H9 (cell line): ENCODE data around the gene CDC25B. TPM values are rescaled to one million over a fixed set of nuclear protein-coding genes. Genes with fewer than 3 reads are reported as not detected.
A peak's percentile ranks its signal among the peaks of the same experiment; 100 is the strongest.

Experiments used
- DNase-seq: peaks from one replicate; pipeline ENCODE4 v3.0.0-alpha.2; 2017
- H2AFZ ChIP-seq: one replicate; pipeline ENCODE4 v1.6.1; 2013; ENCODE audit warnings: mild to moderate bottlenecking, low read length, control low read depth, moderate library complexity
- H2AK5ac ChIP-seq: 2 replicates; pipeline ENCODE4 v1.6.1; 2013; ENCODE audit warnings: low read length, control low read depth, mixed read lengths; ENCODE audit not compliant: insufficient read length
- H2BK120ac ChIP-seq: one replicate; pipeline ENCODE4 v1.6.1; 2013; ENCODE audit warnings: low read depth, mild to moderate bottlenecking, low read length, control low read depth, inconsistent platforms; ENCODE audit not compliant: poor library complexity, severe bottlenecking
- H2BK12ac ChIP-seq: 2 replicates; pipeline ENCODE4 v1.6.1; 2013; ENCODE audit warnings: low read length, control low read depth, mixed read lengths, low read depth; ENCODE audit not compliant: insufficient read length
- H2BK15ac ChIP-seq: 2 replicates; pipeline ENCODE4 v1.6.1; 2013; ENCODE audit warnings: low read depth, low read length, control low read depth
- H2BK20ac ChIP-seq: one replicate; pipeline ENCODE4 v1.6.1; 2013; ENCODE audit warnings: low read depth, mild to moderate bottlenecking, low read length, control low read depth, inconsistent platforms; ENCODE audit not compliant: poor library complexity, severe bottlenecking
- H2BK5ac ChIP-seq: 2 replicates; pipeline ENCODE4 v1.6.1; 2013; ENCODE audit warnings: low read length, control low read depth, mixed read lengths; ENCODE audit not compliant: insufficient read length
- H3K14ac ChIP-seq: 2 replicates; pipeline ENCODE4 v1.6.1; 2013; ENCODE audit warnings: low read length, control low read depth; ENCODE audit not compliant: insufficient read depth
- H3K18ac ChIP-seq: 2 replicates; pipeline ENCODE4 v1.6.1; 2013; ENCODE audit warnings: low read depth, mild to moderate bottlenecking, mixed read lengths, low read length, control low read depth; ENCODE audit not compliant: insufficient read length
- H3K23ac ChIP-seq: 2 replicates; pipeline ENCODE4 v1.6.1; 2013; ENCODE audit warnings: low read length, control low read depth, mixed read lengths, low read depth; ENCODE audit not compliant: insufficient read length
- H3K23me2 ChIP-seq: 2 replicates; pipeline ENCODE4 v1.6.1; 2013; ENCODE audit warnings: low read depth, mild to moderate bottlenecking, mixed read lengths, low read length, control low read depth; ENCODE audit not compliant: insufficient read length, poor library complexity, severe bottlenecking
- H3K27ac ChIP-seq: 2 replicates; pipeline ENCODE4 v1.5.1; 2013; ENCODE audit warnings: low read length, control low read depth, mixed read lengths, low read depth; ENCODE audit not compliant: insufficient read length
- H3K27me3 ChIP-seq: 2 replicates; pipeline ENCODE4 v1.6.1; 2013; ENCODE audit warnings: low read length, control low read depth, inconsistent platforms; ENCODE audit not compliant: insufficient read depth
- H3K4ac ChIP-seq: 2 replicates; pipeline ENCODE4 v1.6.1; 2013; ENCODE audit warnings: low read depth, mild to moderate bottlenecking, control low read depth, inconsistent platforms, low read length, moderate library complexity
- H3K4me1 ChIP-seq: 2 replicates; pipeline ENCODE4 v1.6.1; 2013; ENCODE audit warnings: low read length, control low read depth, inconsistent platforms; ENCODE audit not compliant: insufficient read depth
- H3K4me2 ChIP-seq: 2 replicates; pipeline ENCODE4 v1.6.1; 2013; ENCODE audit warnings: low read length, control low read depth, mixed read lengths; ENCODE audit not compliant: insufficient read length, insufficient read depth
- H3K56ac ChIP-seq: 2 replicates; pipeline ENCODE4 v1.6.1; 2013; ENCODE audit warnings: low read depth, mild to moderate bottlenecking, mixed read lengths, low read length, control low read depth; ENCODE audit not compliant: insufficient read length
- H3K79me1 ChIP-seq: 2 replicates; pipeline ENCODE4 v1.6.1; 2013; ENCODE audit warnings: low read depth, mild to moderate bottlenecking, moderate library complexity, low read length, control low read depth, inconsistent platforms; ENCODE audit not compliant: insufficient read depth, poor library complexity, severe bottlenecking
- H3K79me2 ChIP-seq: 2 replicates; pipeline ENCODE4 v1.6.1; 2013; ENCODE audit warnings: low read length, control low read depth, inconsistent platforms; ENCODE audit not compliant: insufficient read depth
- H3K9ac ChIP-seq: 2 replicates; pipeline ENCODE4 v1.6.1; 2013; ENCODE audit warnings: low read length, control low read depth, mixed read lengths; ENCODE audit not compliant: insufficient read length; ENCODE audit errors: extremely low read depth
- H3K9me3 ChIP-seq: one replicate; pipeline ENCODE4 v1.6.1; 2013; ENCODE audit warnings: low read depth, low read length, inconsistent platforms; ENCODE audit not compliant: control insufficient read depth
- H3T11ph ChIP-seq: one replicate; pipeline ENCODE4 v1.6.1; 2013; ENCODE audit warnings: mild to moderate bottlenecking, low read length, control low read depth, inconsistent platforms
- H4K20me1 ChIP-seq: one replicate; pipeline ENCODE4 v1.6.1; 2013; ENCODE audit not compliant: control insufficient read depth, insufficient read length, insufficient read depth
- H4K5ac ChIP-seq: 2 replicates; pipeline ENCODE4 v1.6.1; 2013; ENCODE audit warnings: low read depth, mild to moderate bottlenecking, mixed read lengths, low read length, control low read depth; ENCODE audit not compliant: insufficient read length
- H4K8ac ChIP-seq: replicated peaks from 2 replicates; pipeline ENCODE4 v1.6.1; 2013; ENCODE audit warnings: low read length, control low read depth, mixed read lengths, low read depth; ENCODE audit not compliant: insufficient read length
- H4K91ac ChIP-seq: 2 replicates; pipeline ENCODE4 v1.6.1; 2013; ENCODE audit warnings: low read depth, mild to moderate bottlenecking, moderate library complexity, mixed read lengths, low read length, control low read depth; ENCODE audit not compliant: insufficient read length
- H3K27ac Mint-ChIP-seq, 3 experiments: 2 replicates in 2 of 3; 3 replicates in 1 of 3; pipeline ENCODE4 v1.8.0; 2020 to 2021; ENCODE audit warnings: mixed read lengths in 3 of 3, mild to moderate bottlenecking in 1 of 3, moderate library complexity in 1 of 3
- H3K27me3 Mint-ChIP-seq: 2 replicates; pipeline ENCODE4 v1.8.0; 2021; ENCODE audit warnings: low read depth, mild to moderate bottlenecking, moderate library complexity, mixed read lengths
- H3K36me3 Mint-ChIP-seq, 3 experiments: 2 replicates in 2 of 3; 3 replicates in 1 of 3; pipeline ENCODE4 v1.8.0; 2020 to 2021; ENCODE audit warnings: low read depth in 3 of 3, mixed read lengths in 3 of 3; ENCODE audit not compliant: insufficient read depth in 1 of 3
- H3K4me1 Mint-ChIP-seq, 2 experiments: 2 replicates each; pipeline ENCODE4 v1.8.0; 2020; ENCODE audit warnings: mixed read lengths in 2 of 2
- H3K4me3 Mint-ChIP-seq, 2 experiments: 2 replicates in 1 of 2; 3 replicates in 1 of 2; pipeline ENCODE4 v1.8.0; 2020 to 2021; ENCODE audit warnings: mild to moderate bottlenecking in 2 of 2, mixed read lengths in 2 of 2, moderate library complexity in 1 of 2
- H3K9me3 Mint-ChIP-seq, 2 experiments: 2 replicates in 1 of 2; 3 replicates in 1 of 2; pipeline ENCODE4 v1.8.0; 2020; ENCODE audit warnings: mild to moderate bottlenecking in 2 of 2, mixed read lengths in 2 of 2, moderate library complexity in 1 of 2
- CTCF ChIP-seq: fragments of 200-600 bp; sonication (generic); conservative IDR thresholded peaks from 3 replicates; pipeline ENCODE4 v1.8.0; 2021; ENCODE audit warnings: antibody characterized with exemption, mild to moderate bottlenecking
- WGBS: extraction: QIAGEN DNeasy Blood & Tissue Kit; methylation state at CpG from one replicate; pipeline ENCODE4 v1.1.7; 2013; ENCODE audit warnings: missing lambda C conversion rate, low lambda C conversion rate, mixed read lengths; ENCODE audit not compliant: insufficient read length; ENCODE audit errors: extremely low coverage; 5-methylcytosine and 5-hydroxymethylcytosine counted together
- total RNA-seq: library from RNA; stranded (reverse); gene quantifications from 2 replicates; pipeline ENCODE4 v1.2.1, GENCODE V29; 2021

Gene CDC25B
- total RNA-seq, 1 experiment from 2014 or later = 24.0 TPM

- no peak overlapping the region for H2AK5ac ChIP-seq
- H3K79me2 ChIP-seq = no peaks in the 10 kb centered on the region
- Mint-ChIP-seq H3K4me3 (peak overlapping the region; percentile 48 to 62; a peak in 4 of 5 replicates), H3K4me1 (peaks cover 15 to 18% of the 10 kb centered on the region in 2 experiments), H3K27me3 (peaks cover 31% of the 10 kb centered on the region), H3K27ac (no peak overlapping the region), H3K9me3 (no peaks in the 10 kb centered on the region), H3K36me3 (peaks cover 5 to 12% (median 8%) of the 10 kb centered on the region in 3 experiments; a peak in 6 of 7 replicates)
- H2BK15ac ChIP-seq = no peak overlapping the region
- peaks cover 7% of the 10 kb centered on the region for H3K23me2 ChIP-seq
- no peaks in the 10 kb centered on the region for H3K9me3 ChIP-seq
- H3K27ac ChIP-seq = no peak overlapping the region
- no peaks in the 10 kb centered on the region for H3K79me1 ChIP-seq
- TF ChIP-seq CTCF = no peak
- no peaks in the 10 kb centered on the region for H4K20me1 ChIP-seq
- H3T11ph ChIP-seq = no peak overlapping the region
- H3K4ac ChIP-seq = no peak overlapping the region
- H2BK120ac ChIP-seq = no peak overlapping the region
- no peak overlapping the region for H2AFZ ChIP-seq
- no peak overlapping the region for H4K5ac ChIP-seq
- no peak overlapping the region for H4K91ac ChIP-seq
- no peak overlapping the region for H2BK5ac ChIP-seq
- no peaks in the 10 kb centered on the region for H3K4me1 ChIP-seq
- H3K23ac ChIP-seq = no peak overlapping the region
- H4K8ac ChIP-seq = no peak overlapping the region
- no peak overlapping the region for H2BK12ac ChIP-seq
- no peak overlapping the region for H2BK20ac ChIP-seq
- no peak overlapping the region for H3K14ac ChIP-seq
- peak overlapping the region; percentile 57 for H3K4me2 ChIP-seq
- no peak overlapping the region for H3K18ac ChIP-seq
- no peak for DNase-seq
- no peaks in the 10 kb centered on the region for H3K27me3 ChIP-seq
- no peak overlapping the region for H3K56ac ChIP-seq
- WGBS = no CpG with 5 or more reads among the region's 5 CpGs
- no peak overlapping the region for H3K9ac ChIP-seq
Observed at GRCh38 chr20:3787324-3788014, 8.6 kb upstream of the CDC25B start.
